ENCODE measurements around the gene CFAP68. TPM values are rescaled to one million over a fixed set of nuclear protein-coding genes. Genes with fewer than 3 reads are reported as not detected.

Gene CFAP68
- total and polyA plus RNA-seq, 5 donors from 2014 or later = 8.3 to 44.6 (median 26.6) TPM

- no peak overlapping the region for H3K4me3 ChIP-seq (ENCODE audit: low read depth, low read length)
- H3K27ac ChIP-seq (ENCODE audit: insufficient read depth, low read length, poor library complexity, severe bottlenecking) = no peak overlapping the region
- DNase-seq = no peak
- H3K36me3 ChIP-seq (ENCODE audit: control insufficient read depth, insufficient read depth, low read length) = no peaks in the 10 kb centered on the region
- peaks cover 0 to 4% (median 4%) of the 10 kb centered on the region in 4 donors for H3K4me1 Mint-ChIP-seq
- no peak overlapping the region for H3K27ac Mint-ChIP-seq
- H3K9me3 ChIP-seq (ENCODE audit: control insufficient read depth in 2 of 2, low read length in 2 of 2) = no peaks in the 10 kb centered on the region
- no peak for ATAC-seq (ENCODE audit: low read depth in 2 of 2)
- no peaks in the 10 kb centered on the region for H3K4me1 ChIP-seq (ENCODE audit: control insufficient read depth, insufficient read depth, low read length, poor library complexity, severe bottlenecking)
- peaks cover 0 to 1% (median 0%) of the 10 kb centered on the region in 7 donors for H3K9me3 Mint-ChIP-seq
- no peaks in the 10 kb centered on the region for H3K36me3 Mint-ChIP-seq
- H3K27me3 Mint-ChIP-seq = peaks cover 42% of the 10 kb centered on the region
- H3K4me3 Mint-ChIP-seq = no peak overlapping the region
- peaks cover 9% of the 10 kb centered on the region for H3K27me3 ChIP-seq (ENCODE audit: control insufficient read depth, insufficient read depth, low read length)
Measured at GRCh38 chr11:111920908-111921307, 41.6 kb downstream of the CFAP68 start.

DNA sequence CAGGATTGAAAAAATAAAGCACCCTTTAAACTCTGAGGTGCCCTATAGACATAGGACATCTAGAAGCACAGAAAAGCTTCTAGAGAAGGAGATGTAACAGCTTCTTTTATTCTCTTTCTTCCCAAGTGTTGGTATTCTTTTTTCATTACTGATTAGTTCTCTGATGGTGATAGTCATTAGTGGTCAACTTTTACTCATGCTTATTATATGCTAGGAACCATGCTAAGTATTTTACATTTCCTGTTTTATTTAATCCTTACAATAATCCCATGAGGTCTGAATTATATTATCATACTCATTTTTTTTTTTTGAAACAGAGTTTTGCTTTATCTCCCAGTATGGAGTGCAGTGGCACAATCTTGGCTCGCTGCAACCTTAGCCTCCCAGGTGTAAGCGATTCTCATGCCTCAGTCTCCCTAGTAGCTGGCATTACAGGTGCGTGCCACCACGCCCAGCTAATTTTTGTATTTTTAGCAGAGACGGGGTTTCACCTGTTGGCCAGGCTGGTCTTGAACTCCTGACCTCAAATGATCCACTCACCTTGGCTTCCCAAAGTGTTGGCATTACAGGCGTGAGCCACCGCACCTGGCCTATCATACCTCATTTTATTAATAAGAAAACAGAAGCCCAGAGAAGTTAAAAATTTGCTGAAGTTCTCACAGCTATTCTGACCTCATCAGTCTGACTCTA, 42.3 kb downstream of the CFAP68 start:
- no peak overlapping the region for H3K4me3 Mint-ChIP-seq
- H3K36me3 Mint-ChIP-seq = no peaks in the 10 kb centered on the region
- no peak overlapping the region for H3K27ac Mint-ChIP-seq
- ATAC-seq (ENCODE audit: low read depth in 2 of 2) = no peak
- H3K27me3 ChIP-seq (ENCODE audit: control insufficient read depth, insufficient read depth, low read length) = peaks cover 4% of the 10 kb centered on the region
- peaks cover 4 to 10% (median 5%) of the 10 kb centered on the region in 4 donors for H3K4me1 Mint-ChIP-seq
- peaks cover 6% of the 10 kb centered on the region for H3K4me1 ChIP-seq (ENCODE audit: control insufficient read depth, insufficient read depth, low read length, poor library complexity, severe bottlenecking)
- H3K27me3 Mint-ChIP-seq = peaks cover 36% of the 10 kb centered on the region
- H3K27ac ChIP-seq (ENCODE audit: insufficient read depth, low read length, poor library complexity, severe bottlenecking) = no peak overlapping the region
- no peak overlapping the region for H3K4me3 ChIP-seq (ENCODE audit: low read depth, low read length)
- no peaks in the 10 kb centered on the region for H3K9me3 ChIP-seq (ENCODE audit: control insufficient read depth in 2 of 2, low read length in 2 of 2)
- H3K9me3 Mint-ChIP-seq = peaks cover 0 to 1% (median 0%) of the 10 kb centered on the region in 7 donors
- no peaks in the 10 kb centered on the region for H3K36me3 ChIP-seq (ENCODE audit: control insufficient read depth, insufficient read depth, low read length)
- no peak for DNase-seq

- Mint-ChIP-seq H3K4me3 (no peak overlapping the region), H3K9me3 (peaks cover 0 to 2% (median 0%) of the 10 kb centered on the region in 7 donors), H3K4me1 (peaks cover 8 to 19% (median 12%) of the 10 kb centered on the region in 4 donors), H3K36me3 (no peaks in the 10 kb centered on the region), H3K27me3 (peaks cover 30% of the 10 kb centered on the region), H3K27ac (no peak overlapping the region)
- no peaks in the 10 kb centered on the region for H3K36me3 ChIP-seq (ENCODE audit: control insufficient read depth, insufficient read depth, low read length)
- no peak overlapping the region for H3K4me3 ChIP-seq (ENCODE audit: low read depth, low read length)
- DNase-seq (no peak), ATAC-seq (ENCODE audit: low read depth in 2 of 2) (no peak)
- no peaks in the 10 kb centered on the region for H3K9me3 ChIP-seq (ENCODE audit: control insufficient read depth in 2 of 2, low read length in 2 of 2)
- no peak overlapping the region for H3K27ac ChIP-seq (ENCODE audit: insufficient read depth, low read length, poor library complexity, severe bottlenecking)
- H3K4me1 ChIP-seq (ENCODE audit: control insufficient read depth, insufficient read depth, low read length, poor library complexity, severe bottlenecking) = peaks cover 13% of the 10 kb centered on the region
- peaks cover 4% of the 10 kb centered on the region for H3K27me3 ChIP-seq (ENCODE audit: control insufficient read depth, insufficient read depth, low read length)
Measured at GRCh38 chr11:111922803-111923202, 43.5 kb downstream of the CFAP68 start.

GRCh38 chr11:111923351-111923788, 44.0 kb downstream of the CFAP68 start:
- no peak overlapping the region for H3K4me3 ChIP-seq (ENCODE audit: low read depth, low read length)
- Mint-ChIP-seq H3K27me3 (peaks cover 26% of the 10 kb centered on the region), H3K27ac (no peak overlapping the region), H3K9me3 (peaks cover 0 to 2% (median 0%) of the 10 kb centered on the region in 7 donors), H3K36me3 (no peaks in the 10 kb centered on the region), H3K4me3 (no peak overlapping the region), H3K4me1 (peaks cover 7 to 19% (median 11%) of the 10 kb centered on the region in 4 donors)
- H3K27ac ChIP-seq (ENCODE audit: insufficient read depth, low read length, poor library complexity, severe bottlenecking) = no peak overlapping the region
- no peaks in the 10 kb centered on the region for H3K9me3 ChIP-seq (ENCODE audit: control insufficient read depth in 2 of 2, low read length in 2 of 2)
- H3K36me3 ChIP-seq (ENCODE audit: control insufficient read depth, insufficient read depth, low read length) = no peaks in the 10 kb centered on the region
- peaks cover 4% of the 10 kb centered on the region for H3K27me3 ChIP-seq (ENCODE audit: control insufficient read depth, insufficient read depth, low read length)
- ATAC-seq (ENCODE audit: low read depth in 2 of 2) (no peak), DNase-seq (no peak)
- H3K4me1 ChIP-seq (ENCODE audit: control insufficient read depth, insufficient read depth, low read length, poor library complexity, severe bottlenecking) = peaks cover 13% of the 10 kb centered on the region

GRCh38 chr11:111923951-111924350, 44.6 kb downstream of the CFAP68 start:
- no peak overlapping the region for H3K27ac ChIP-seq (ENCODE audit: insufficient read depth, low read length, poor library complexity, severe bottlenecking)
- peaks cover 7 to 19% (median 11%) of the 10 kb centered on the region in 4 donors for H3K4me1 Mint-ChIP-seq
- no peak for DNase-seq
- H3K4me3 ChIP-seq (ENCODE audit: low read depth, low read length) = no peak overlapping the region
- ATAC-seq (ENCODE audit: low read depth in 2 of 2) = no peak
- H3K4me1 ChIP-seq (ENCODE audit: control insufficient read depth, insufficient read depth, low read length, poor library complexity, severe bottlenecking) = peaks cover 13% of the 10 kb centered on the region
- H3K4me3 Mint-ChIP-seq = no peak overlapping the region
- peaks cover 0 to 2% (median 0%) of the 10 kb centered on the region in 7 donors for H3K9me3 Mint-ChIP-seq
- H3K9me3 ChIP-seq (ENCODE audit: control insufficient read depth in 2 of 2, low read length in 2 of 2) = no peaks in the 10 kb centered on the region
- no peaks in the 10 kb centered on the region for H3K36me3 ChIP-seq (ENCODE audit: control insufficient read depth, insufficient read depth, low read length)
- no peaks in the 10 kb centered on the region for H3K36me3 Mint-ChIP-seq
- H3K27me3 ChIP-seq (ENCODE audit: control insufficient read depth, insufficient read depth, low read length) = peaks cover 4% of the 10 kb centered on the region
- H3K27ac Mint-ChIP-seq = no peak overlapping the region
- H3K27me3 Mint-ChIP-seq = peaks cover 22% of the 10 kb centered on the region

DNA sequence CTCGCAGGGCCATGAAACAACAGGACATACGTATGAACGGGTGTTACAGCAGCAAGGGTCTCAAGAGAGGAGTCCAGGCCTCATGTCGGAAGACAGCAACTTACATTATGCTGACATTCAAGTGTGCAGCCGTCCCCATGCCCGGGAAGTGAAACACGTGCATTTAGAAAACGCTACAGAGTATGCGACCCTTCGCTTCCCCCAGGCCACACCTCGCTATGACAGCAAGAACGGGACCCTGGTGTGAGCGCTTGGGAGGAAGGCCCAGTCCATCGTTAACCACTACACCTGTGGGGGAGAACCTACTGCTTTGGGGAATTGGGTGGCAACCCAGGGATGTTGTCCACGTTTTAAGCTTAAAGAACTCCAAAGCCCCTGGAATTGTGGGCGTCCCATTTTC, 46.6 kb downstream of the CFAP68 start:
- Mint-ChIP-seq H3K27me3 (peaks cover 19% of the 10 kb centered on the region), H3K36me3 (no peaks in the 10 kb centered on the region), H3K4me1 (peaks cover 7 to 19% (median 11%) of the 10 kb centered on the region in 4 donors), H3K4me3 (peak overlapping the region; percentile 78 to 94 (median 84)), H3K27ac (peak overlapping the region in 2 of 3 donors; percentile 94 to 95), H3K9me3 (peaks cover 0 to 2% (median 0%) of the 10 kb centered on the region in 7 donors)
- H3K9me3 ChIP-seq (ENCODE audit: control insufficient read depth in 2 of 2, low read length in 2 of 2) = no peaks in the 10 kb centered on the region
- peaks cover 4% of the 10 kb centered on the region for H3K27me3 ChIP-seq (ENCODE audit: control insufficient read depth, insufficient read depth, low read length)
- no peak for ATAC-seq (ENCODE audit: low read depth in 2 of 2)
- H3K4me1 ChIP-seq (ENCODE audit: control insufficient read depth, insufficient read depth, low read length, poor library complexity, severe bottlenecking) = peaks cover 13% of the 10 kb centered on the region
- H3K36me3 ChIP-seq (ENCODE audit: control insufficient read depth, insufficient read depth, low read length) = no peaks in the 10 kb centered on the region
- no peak for DNase-seq
- peak overlapping the region; percentile 71 for H3K27ac ChIP-seq (ENCODE audit: insufficient read depth, low read length, poor library complexity, severe bottlenecking)
- H3K4me3 ChIP-seq (ENCODE audit: low read depth, low read length) = peak overlapping the region; percentile 72

GRCh38 chr11:111926505-111927391, 47.4 kb downstream of the CFAP68 start:
- Mint-ChIP-seq H3K9me3 (peaks cover 0 to 2% (median 0%) of the 10 kb centered on the region in 7 donors), H3K36me3 (no peaks in the 10 kb centered on the region), H3K4me3 (peak overlapping the region; percentile 86 to 94 (median 88)), H3K4me1 (peaks cover 7 to 19% (median 13%) of the 10 kb centered on the region in 4 donors), H3K27ac (peak overlapping the region; percentile 77 to 95 (median 94)), H3K27me3 (peaks cover 16% of the 10 kb centered on the region)
- Histone ChIP-seq H3K27me3 (ENCODE audit: control insufficient read depth, insufficient read depth, low read length) (no peaks in the 10 kb centered on the region), H3K36me3 (ENCODE audit: control insufficient read depth, insufficient read depth, low read length) (no peaks in the 10 kb centered on the region), H3K4me1 (ENCODE audit: control insufficient read depth, insufficient read depth, low read length, poor library complexity, severe bottlenecking) (peaks cover 15% of the 10 kb centered on the region), H3K27ac (ENCODE audit: insufficient read depth, low read length, poor library complexity, severe bottlenecking) (peak overlapping the region; percentile 71), H3K4me3 (ENCODE audit: low read depth, low read length) (peak overlapping the region; percentile 89), H3K9me3 (ENCODE audit: control insufficient read depth in 2 of 2, low read length in 2 of 2) (no peaks in the 10 kb centered on the region)
- DNase-seq (peak; percentile 90 to 97 (median 96)), ATAC-seq (ENCODE audit: low read depth in 2 of 2) (peak; percentile 90 to 93)
